ENCODE measurements around the gene CATSPER1.
"Not testable (repeated sequence)": the region's sequence is repeated elsewhere in the genome, so short reads cannot be mapped to it uniquely, and the experiment has no call there.

Gene CATSPER1

DNA sequence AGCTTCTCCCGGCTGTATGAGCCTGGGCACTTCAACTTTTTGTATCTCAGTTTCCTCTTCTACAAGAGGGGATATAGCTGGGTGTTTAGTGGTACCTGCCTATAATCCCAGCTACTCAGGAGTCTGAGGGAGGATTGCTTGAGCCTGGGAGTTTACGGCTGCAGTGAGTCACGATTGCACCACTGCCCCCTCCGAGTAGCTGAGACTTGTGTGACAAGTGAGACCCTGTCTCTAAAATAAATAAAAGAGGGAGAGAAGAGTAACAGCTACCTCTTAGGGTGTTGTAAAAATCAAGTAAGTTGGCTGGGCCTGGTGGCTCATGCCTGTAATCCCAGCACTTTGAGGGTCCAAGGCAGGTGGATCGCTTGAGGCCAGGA, 10.0 kb upstream of the CATSPER1 start:
- H4K20me1 ChIP-seq (ENCODE audit: insufficient read depth, low read length): no peaks in the 10 kb centered on the region
- no peak overlapping the region for H3K27ac ChIP-seq (ENCODE audit: low read length)
- no peaks in the 10 kb centered on the region for H3K36me3 ChIP-seq (ENCODE audit: insufficient read depth, low read length)
- no peak overlapping the region for H3K4me3 ChIP-seq (ENCODE audit: low read depth in 1 of 2, low read length in 2 of 2)
- no peak for DNase-seq
- no peak overlapping the region for H3K9ac ChIP-seq (ENCODE audit: low read depth, low read length)
- H2AFZ ChIP-seq (ENCODE audit: low read depth, low read length): no peak overlapping the region
- TF ChIP-seq, protein P1, sequence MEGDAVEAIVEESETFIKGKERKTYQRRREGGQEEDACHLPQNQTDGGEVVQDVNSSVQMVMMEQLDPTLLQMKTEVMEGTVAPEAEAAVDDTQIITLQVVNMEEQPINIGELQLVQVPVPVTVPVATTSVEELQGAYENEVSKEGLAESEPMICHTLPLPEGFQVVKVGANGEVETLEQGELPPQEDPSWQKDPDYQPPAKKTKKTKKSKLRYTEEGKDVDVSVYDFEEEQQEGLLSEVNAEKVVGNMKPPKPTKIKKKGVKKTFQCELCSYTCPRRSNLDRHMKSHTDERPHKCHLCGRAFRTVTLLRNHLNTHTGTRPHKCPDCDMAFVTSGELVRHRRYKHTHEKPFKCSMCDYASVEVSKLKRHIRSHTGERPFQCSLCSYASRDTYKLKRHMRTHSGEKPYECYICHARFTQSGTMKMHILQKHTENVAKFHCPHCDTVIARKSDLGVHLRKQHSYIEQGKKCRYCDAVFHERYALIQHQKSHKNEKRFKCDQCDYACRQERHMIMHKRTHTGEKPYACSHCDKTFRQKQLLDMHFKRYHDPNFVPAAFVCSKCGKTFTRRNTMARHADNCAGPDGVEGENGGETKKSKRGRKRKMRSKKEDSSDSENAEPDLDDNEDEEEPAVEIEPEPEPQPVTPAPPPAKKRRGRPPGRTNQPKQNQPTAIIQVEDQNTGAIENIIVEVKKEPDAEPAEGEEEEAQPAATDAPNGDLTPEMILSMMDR (IDR thresholded peaks at IDR 0.05; ENCODE audit: borderline replicate concordance, extremely low read depth, low read length, poor library complexity, severe bottlenecking): no peak
- TF ChIP-seq EZH2 (IDR thresholded peaks at IDR 0.05; ENCODE audit: borderline replicate concordance, low read depth, low read length, severe bottlenecking): no peak
- no peaks in the 10 kb centered on the region for H3K79me2 ChIP-seq (ENCODE audit: insufficient read depth, low read length)
- H3K27me3 ChIP-seq (ENCODE audit: insufficient read depth, low read length, poor library complexity): no peaks in the 10 kb centered on the region
- H3K4me1 ChIP-seq (ENCODE audit: insufficient read depth, low read length): no peaks in the 10 kb centered on the region
- no peak for ATAC-seq (ENCODE audit: insufficient read depth, low read depth)
- H3K9me3 ChIP-seq (ENCODE audit: insufficient read depth, low read length, severe bottlenecking): no peaks in the 10 kb centered on the region
- no peak overlapping the region for H3K4me2 ChIP-seq (ENCODE audit: insufficient read depth, low read length)

DNA sequence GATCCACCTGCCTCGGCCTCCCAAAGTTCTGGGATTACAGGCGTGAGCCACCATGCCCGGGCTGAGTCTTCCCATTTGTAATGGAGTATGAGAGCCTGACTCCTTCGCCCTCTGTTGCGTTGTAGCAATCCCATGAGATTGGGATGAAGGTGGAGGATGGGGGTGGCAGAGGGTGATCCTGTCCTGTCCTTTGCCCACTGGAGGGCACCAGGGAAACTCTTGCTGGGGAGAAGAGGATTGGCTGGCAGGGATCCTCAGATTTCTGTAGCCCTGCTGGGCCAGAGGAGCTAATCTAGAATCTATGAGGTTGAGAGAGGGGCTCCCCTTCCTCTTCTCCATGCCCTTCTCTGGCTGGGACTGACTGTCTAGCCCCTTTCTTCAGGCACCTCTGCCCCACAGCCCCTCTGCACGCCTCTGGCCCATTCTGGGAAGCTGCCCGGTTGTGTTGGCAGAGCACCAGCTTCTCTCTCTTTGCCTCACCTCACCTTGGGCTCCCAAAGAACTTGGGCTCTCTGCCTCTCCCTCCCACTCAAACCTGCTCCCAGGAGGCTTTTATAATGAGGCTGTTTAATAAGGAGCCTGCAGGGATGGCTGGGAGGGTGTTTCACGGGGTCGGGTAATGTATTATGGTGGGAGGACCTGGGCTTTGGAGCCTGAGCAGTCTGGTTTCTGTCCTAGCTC, 9.5 kb upstream of the CATSPER1 start:
- DNase-seq (no peak), ATAC-seq (ENCODE audit: insufficient read depth, low read depth) (no peak)
- no peaks in the 10 kb centered on the region for H3K36me3 ChIP-seq (ENCODE audit: insufficient read depth, low read length)
- H3K9ac ChIP-seq (ENCODE audit: low read depth, low read length): no peak overlapping the region
- no peak overlapping the region for H3K4me2 ChIP-seq (ENCODE audit: insufficient read depth, low read length)
- H3K9me3 ChIP-seq (ENCODE audit: insufficient read depth, low read length, severe bottlenecking): no peaks in the 10 kb centered on the region
- no peak for TF ChIP-seq EZH2 (IDR thresholded peaks at IDR 0.05; ENCODE audit: borderline replicate concordance, low read depth, low read length, severe bottlenecking)
- TF ChIP-seq, protein P1 (IDR thresholded peaks at IDR 0.05; ENCODE audit: borderline replicate concordance, extremely low read depth, low read length, poor library complexity, severe bottlenecking): no peak
- no peaks in the 10 kb centered on the region for H3K79me2 ChIP-seq (ENCODE audit: insufficient read depth, low read length)
- no peaks in the 10 kb centered on the region for H4K20me1 ChIP-seq (ENCODE audit: insufficient read depth, low read length)
- no peaks in the 10 kb centered on the region for H3K27me3 ChIP-seq (ENCODE audit: insufficient read depth, low read length, poor library complexity)
- H3K27ac ChIP-seq (ENCODE audit: low read length): no peak overlapping the region
- H3K4me1 ChIP-seq (ENCODE audit: insufficient read depth, low read length): no peaks in the 10 kb centered on the region
- H3K4me3 ChIP-seq (ENCODE audit: low read depth in 1 of 2, low read length in 2 of 2): no peak overlapping the region
- H2AFZ ChIP-seq (ENCODE audit: low read depth, low read length): no peak overlapping the region

DNA sequence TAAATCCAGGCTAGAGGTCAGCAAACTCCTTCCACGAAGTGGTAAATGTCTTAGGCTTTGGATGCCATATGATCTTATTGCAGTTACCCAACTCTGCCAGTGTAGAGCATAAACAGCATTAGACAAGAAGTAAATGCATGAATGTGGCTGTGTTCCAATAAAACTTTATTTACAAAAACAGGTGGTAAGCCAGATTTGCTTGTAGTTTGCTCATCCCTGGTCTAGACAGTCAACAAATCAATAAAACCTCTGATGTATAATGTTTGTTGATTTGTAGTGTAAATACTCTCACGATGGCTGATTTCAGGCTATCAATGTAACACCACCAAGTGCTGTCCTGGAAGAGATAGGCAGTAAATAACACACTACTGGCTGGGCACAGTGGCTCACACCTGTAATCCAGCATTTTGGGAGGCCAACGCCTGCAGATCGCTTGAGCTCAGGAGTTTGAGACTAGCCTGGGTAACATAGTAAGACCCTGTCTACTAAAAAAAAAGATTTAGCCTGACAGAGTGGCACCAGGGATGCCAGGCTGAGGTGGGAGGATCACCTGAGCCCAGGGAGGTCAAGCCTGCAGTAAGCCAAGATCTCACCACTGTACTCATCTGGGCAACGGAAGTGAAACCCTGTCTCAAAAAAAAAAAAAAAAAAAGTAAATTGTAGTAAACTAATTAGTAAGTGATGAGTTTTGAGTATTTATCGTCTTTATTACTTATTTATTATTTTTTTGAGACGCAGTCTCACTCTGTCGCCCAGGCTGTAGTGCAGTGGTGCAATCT, 6.9 kb upstream of the CATSPER1 start:
- no peaks in the 10 kb centered on the region for H3K79me2 ChIP-seq (ENCODE audit: insufficient read depth, low read length)
- ATAC-seq (ENCODE audit: insufficient read depth, low read depth) (no peak), DNase-seq (no peak)
- H3K27me3 ChIP-seq (ENCODE audit: insufficient read depth, low read length, poor library complexity): no peaks in the 10 kb centered on the region
- H4K20me1 ChIP-seq (ENCODE audit: insufficient read depth, low read length): no peaks in the 10 kb centered on the region
- no peaks in the 10 kb centered on the region for H3K4me1 ChIP-seq (ENCODE audit: insufficient read depth, low read length)
- TF ChIP-seq, protein P1 (IDR thresholded peaks at IDR 0.05; ENCODE audit: borderline replicate concordance, extremely low read depth, low read length, poor library complexity, severe bottlenecking): no peak
- TF ChIP-seq EZH2 (IDR thresholded peaks at IDR 0.05; ENCODE audit: borderline replicate concordance, low read depth, low read length, severe bottlenecking): no peak
- no peak overlapping the region for H3K27ac ChIP-seq (ENCODE audit: low read length)
- H3K4me3 ChIP-seq (ENCODE audit: low read depth in 1 of 2, low read length in 2 of 2): no peak overlapping the region
- no peaks in the 10 kb centered on the region for H3K36me3 ChIP-seq (ENCODE audit: insufficient read depth, low read length)
- H3K4me2 ChIP-seq (ENCODE audit: insufficient read depth, low read length): no peak overlapping the region
- no peaks in the 10 kb centered on the region for H3K9me3 ChIP-seq (ENCODE audit: insufficient read depth, low read length, severe bottlenecking)
- no peak overlapping the region for H3K9ac ChIP-seq (ENCODE audit: low read depth, low read length)
- H2AFZ ChIP-seq (ENCODE audit: low read depth, low read length): no peak overlapping the region

DNA sequence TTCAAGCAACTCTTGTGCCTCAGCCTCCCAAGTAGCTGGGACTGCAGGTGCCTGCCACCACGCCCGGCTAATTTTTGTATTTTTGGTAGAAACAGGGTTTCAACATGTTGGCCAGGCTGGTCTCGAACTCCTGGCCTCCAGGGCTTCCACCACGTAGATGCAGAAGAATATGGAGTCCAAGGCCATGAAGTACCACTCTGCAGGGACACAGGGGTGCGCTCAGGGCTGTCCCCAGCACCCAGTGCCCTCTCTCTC, 3.2 kb downstream of the CATSPER1 start:
- not testable (repeated sequence) for H3K9ac ChIP-seq (ENCODE audit: low read depth, low read length); ATAC-seq (ENCODE audit: insufficient read depth, low read depth); H3K36me3 ChIP-seq (ENCODE audit: insufficient read depth, low read length); H3K4me1 ChIP-seq (ENCODE audit: insufficient read depth, low read length); H3K4me3 ChIP-seq (ENCODE audit: low read depth in 1 of 2, low read length in 2 of 2); H3K4me2 ChIP-seq (ENCODE audit: insufficient read depth, low read length); H3K27ac ChIP-seq (ENCODE audit: low read length); H3K27me3 ChIP-seq (ENCODE audit: insufficient read depth, low read length, poor library complexity); DNase-seq; H3K9me3 ChIP-seq (ENCODE audit: insufficient read depth, low read length, severe bottlenecking); H3K79me2 ChIP-seq (ENCODE audit: insufficient read depth, low read length); H4K20me1 ChIP-seq (ENCODE audit: insufficient read depth, low read length)
- peak overlapping the region; percentile 82 for H2AFZ ChIP-seq (ENCODE audit: low read depth, low read length)

Data from DND-41 (cell line).